Cardiac fibroblast (primary cell): Measurements from ENCODE around the gene INHBB.

ENCODE experiments used
- DNase-seq, 2 donors: peaks; one replicate each; pipeline versions ENCODE4 v3.0.0 to v3.0.0-alpha.2; 2010; ENCODE audit warnings: low read depth in 2 of 2
- H3K4me3 ChIP-seq, 2 donors: replicated peaks in 1 of 2; 1 replicate in 1 of 2; 2 replicates in 1 of 2; pipeline ENCODE4 v1.5.1; 2011; ENCODE audit warnings: low read depth in 2 of 2, low read length in 2 of 2, mild to moderate bottlenecking in 2 of 2, moderate library complexity in 1 of 2
- CTCF ChIP-seq: IDR thresholded peaks from one replicate; pipeline ENCODE4 v1.5.1; 2011; ENCODE audit warnings: low read depth, mild to moderate bottlenecking, low read length, inconsistent platforms

Gene INHBB

DNA sequence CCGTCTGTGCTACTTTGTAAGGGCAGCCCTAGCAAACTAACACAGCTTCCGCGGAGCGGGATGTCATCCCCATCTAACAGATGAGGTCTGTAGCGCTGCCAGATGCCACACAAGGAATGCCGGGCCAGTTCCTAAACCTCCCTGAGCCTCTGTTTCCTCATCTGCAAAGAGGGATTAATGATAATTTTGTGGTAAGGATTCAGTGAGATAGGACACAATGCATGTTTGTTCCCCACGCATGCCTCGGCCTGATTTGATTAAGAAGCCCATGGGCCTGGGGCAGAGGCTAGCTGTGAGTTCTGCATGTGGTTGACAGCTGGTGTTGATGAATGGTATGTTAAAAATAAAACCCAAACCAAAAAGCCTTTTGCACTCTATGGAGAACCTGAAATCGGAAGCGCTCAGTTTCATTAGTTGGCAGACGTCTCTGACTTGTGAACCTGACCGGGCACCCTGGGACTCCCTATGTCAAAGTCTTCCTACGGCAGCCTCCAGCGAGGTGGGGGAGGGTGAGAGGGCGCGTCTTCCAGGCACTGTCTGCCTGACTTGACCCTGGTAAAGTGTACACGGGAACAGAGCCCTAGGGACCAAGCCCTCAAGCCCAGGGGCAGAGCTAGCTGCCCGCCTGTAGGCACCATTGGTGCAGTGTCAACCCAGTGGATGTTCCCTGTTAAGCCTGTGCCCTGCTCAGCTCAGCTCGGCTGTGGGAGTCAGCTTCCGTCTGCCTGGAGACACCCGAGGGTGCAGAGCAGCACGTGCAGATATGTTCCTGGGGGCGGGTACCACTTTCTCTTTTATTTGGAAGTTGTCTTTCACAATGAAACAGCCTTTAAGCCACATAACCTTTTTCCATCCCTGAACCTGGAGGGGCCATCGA is 14.8 kb upstream of the INHBB start:
- DNase-seq: no peak
- H3K4me3 ChIP-seq: no peak overlapping the region
- no peak for TF ChIP-seq CTCF

DNA sequence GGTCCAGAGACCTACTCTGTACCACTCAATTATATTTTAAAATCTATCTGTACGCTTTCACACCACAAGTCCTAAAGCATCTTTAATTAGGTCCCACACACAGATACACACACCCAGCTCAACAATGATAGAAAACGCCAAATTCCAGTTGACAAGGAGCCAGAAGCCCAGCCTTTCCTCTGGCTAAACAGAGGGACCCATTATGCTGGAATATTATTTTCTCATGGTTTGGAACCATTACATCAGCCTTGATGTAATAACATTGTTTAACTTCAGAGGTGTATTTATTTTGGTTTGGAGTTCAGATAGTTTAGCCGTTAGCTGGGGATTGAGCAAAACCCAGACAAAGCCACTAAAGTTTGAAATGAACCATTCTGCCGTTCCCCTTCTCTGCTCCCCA is 14.0 kb upstream of the INHBB start:
- TF ChIP-seq CTCF: no peak
- H3K4me3 ChIP-seq: no peak overlapping the region
- DNase-seq: no peak

- H3K4me3 ChIP-seq: no peak overlapping the region
- no peak for DNase-seq
- no peak for TF ChIP-seq CTCF
Measured at GRCh38 chr2:120332384-120332783, 13.6 kb upstream of the INHBB start.

DNA sequence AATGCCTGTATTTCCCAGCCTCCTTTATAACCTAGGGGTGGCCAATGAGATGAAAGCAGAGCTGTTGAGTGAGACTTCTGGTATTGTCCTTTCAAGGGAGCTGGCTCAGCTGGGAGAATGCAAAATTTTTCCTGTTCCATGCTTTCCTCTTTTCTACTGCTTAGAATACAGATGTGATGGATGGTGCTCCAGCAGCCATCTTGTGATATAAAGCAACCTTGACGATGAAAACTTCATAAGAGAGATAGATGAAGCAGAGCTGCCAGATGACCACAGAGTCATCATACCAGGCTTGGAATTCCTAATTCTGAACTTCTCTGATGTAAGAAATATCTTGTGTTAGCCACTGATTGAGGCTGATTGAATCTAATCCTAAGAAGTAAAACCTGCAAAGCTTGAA is 11.9 kb upstream of the INHBB start:
- no peak overlapping the region for H3K4me3 ChIP-seq
- DNase-seq: no peak
- no peak for TF ChIP-seq CTCF

GRCh38 chr2:120336749-120337148 is 9.2 kb upstream of the INHBB start:
- no peak for DNase-seq
- TF ChIP-seq CTCF: no peak
- no peak overlapping the region for H3K4me3 ChIP-seq

DNA sequence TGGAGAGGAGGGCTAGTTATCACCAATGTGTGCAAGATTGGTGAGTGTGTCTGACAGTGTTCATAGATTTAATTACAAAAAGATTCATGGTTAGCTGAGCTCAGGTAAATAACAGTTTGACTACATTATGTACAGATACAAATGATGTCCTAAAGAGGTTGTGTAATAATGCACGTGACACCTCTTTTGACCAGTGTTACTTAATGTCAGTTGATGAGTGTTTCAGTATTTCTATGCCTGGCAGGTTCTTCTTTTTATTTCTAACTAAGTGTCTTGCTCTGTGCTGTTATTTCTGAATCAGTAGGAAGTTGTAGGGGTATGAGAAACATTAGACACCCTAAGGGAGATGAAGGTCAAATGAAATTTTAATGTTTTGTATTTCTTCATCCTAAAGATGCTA is 7.9 kb upstream of the INHBB start:
- TF ChIP-seq CTCF: no peak
- no peak for DNase-seq
- H3K4me3 ChIP-seq: no peak overlapping the region

- no peak overlapping the region for H3K4me3 ChIP-seq
- no peak for TF ChIP-seq CTCF
- DNase-seq: no peak
Measured at GRCh38 chr2:120341977-120342376, 4.0 kb upstream of the INHBB start.
